Measurements from ENCODE around the gene AMZ2.

AMZ2 gene

DNA sequence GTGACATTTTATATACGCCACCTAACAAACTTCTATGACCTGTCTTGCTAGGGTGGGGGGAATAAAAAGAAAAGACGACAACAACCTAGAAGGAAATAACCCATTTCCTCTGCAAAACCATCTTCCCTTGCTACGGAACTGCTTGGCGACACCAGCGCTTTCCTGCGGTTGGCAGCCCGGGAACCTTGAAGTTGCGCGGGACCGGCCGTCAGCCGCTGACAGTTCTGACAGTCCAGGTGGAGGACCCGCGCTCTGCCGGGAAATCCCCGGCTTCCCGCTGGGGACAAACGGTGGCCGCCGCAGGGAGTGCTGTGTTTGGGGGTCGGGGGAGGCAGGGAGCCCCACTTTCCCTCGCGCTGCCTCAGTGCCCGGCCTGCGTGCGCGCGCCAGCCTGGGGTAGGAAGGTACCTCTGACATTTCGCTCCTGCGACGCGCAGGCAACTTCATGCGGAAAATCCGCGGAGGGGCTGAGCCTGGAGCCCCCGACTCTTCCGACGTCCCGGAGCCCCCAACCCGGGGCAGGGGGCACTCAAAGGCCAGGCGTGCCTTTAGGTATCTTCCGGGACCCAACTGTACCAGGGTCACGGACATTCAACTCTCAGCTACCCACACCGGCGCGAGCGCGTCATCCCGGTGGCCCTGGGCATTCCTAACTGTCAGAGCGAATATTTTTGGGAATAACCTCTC, 42.6 kb downstream of the AMZ2 start:
- peak in 1 of 3 experiments; percentile 41 for DNase-seq (ENCODE audit: low read depth in 2 of 3, low spot score in 2 of 3)

DNA sequence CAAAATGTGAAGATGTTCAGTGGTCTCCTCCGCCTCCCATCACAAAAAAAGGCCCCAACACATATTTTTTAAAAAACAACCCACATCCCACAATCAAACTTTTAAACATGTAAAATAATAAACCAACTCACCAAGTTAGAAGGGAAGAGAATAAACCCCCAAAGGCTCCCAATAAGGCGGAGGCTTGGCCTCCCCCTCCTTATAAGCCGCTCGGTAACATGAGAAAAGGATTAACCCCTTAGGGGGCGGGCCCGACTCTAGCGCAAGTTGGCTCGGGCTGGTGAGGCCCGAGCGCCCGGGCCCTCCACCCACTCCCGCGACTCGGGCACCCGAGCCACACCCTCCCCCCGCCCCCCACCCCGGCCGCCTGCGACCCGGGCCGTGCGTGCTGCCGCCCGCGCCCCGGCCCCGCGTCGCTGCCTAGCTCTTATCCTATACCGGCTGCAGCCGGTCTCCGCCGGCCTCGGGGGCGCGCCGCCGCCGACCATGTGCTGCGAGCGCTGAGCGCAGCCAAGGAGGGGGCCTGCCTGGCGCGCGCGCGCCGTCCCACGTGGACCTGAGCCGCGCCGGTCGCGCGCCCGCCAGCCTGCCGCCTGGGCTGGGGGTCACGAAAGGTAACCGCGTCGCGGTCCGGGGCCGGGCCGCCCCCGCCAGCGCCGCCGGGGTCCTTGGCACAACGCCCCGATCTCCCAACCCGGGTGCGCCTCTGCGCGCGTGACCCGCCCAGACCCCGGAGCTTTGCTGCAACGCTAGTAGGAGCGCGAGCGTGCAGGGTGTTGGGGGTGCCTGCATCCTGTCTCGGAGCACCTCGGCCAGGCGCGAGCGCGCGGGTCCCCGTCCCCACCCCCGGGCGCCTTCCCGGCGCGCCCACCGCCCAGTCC, 43.4 kb downstream of the AMZ2 start, which contains the start of the genes ARSG and SLC16A6:
ARSG (plus strand) TSS at position 541 of the 881 bp plus-strand sequence. CDS start 15,999 bp downstream, outside the sequence.
SLC16A6 (minus strand) TSS at position 173 of the 881 bp plus-strand sequence. CDS start 12,807 bp downstream, outside the sequence.
- DNase-seq (ENCODE audit: low read depth in 2 of 3, low spot score in 2 of 3), result peak; percentile 55 to 76 (median 67)

DNA sequence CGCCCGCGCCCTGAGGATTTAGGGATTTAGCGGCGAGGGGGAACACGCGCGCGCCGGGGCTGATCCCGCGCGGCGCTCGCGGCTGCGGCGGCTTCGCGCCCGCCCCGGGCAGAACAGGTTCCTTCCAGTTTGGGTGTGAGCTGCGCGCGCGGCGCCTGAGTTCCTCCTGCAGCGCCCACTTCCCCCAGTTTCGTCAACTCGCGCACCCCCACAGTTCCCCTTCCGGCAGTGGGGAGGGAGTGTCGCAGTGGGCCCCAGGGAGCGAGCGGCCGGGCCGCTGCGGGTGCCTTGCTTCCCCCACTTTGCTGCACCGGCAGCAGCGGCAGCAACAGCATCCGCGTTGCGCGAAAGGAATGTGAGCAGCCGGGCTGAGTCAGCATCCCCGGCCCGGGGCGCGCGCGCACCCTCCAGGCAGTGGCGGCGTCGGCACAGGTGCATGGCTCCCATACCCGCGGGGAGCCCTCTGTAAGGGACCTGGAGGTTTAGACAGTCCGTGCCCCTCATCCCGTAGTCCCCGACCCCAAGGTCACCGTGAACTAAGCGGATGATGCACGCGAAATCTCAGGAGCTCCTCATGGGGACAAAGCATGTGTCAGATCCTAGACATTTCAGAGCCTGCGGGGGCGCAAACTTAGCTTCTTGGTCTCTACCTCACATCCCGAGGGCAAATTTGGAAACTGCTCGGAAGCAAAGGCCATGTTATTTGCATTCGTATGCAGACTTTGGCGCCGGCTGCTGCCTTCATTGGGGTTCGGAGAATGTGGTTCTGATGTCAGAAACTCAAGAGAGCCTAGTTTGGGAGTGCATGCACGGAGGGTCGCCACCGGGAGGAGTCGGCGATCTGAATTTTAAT, 44.2 kb downstream of the AMZ2 start:
- DNase-seq (ENCODE audit: low read depth in 2 of 3, low spot score in 2 of 3), result peak; percentile 63 to 82 (median 78)

DNA sequence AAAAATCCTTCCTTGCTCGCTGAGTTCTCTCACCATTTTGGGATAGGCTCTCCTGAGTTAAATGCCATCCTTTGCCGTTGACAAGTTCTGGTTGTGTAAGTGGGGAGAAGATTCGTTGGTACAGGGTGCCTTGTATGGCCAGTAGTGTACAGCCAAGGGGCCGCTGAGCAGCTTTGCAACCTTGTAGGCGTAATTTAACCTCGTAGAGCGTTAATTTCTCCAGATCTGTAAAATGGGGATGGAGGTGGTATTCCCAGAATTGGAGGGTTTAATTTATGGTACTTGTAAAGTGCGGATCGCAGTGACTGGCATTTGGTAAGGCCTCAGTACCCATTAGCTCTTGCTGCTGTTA, 44.8 kb downstream of the AMZ2 start:
- DNase-seq (ENCODE audit: low read depth in 2 of 3, low spot score in 2 of 3), result no peak

DNA sequence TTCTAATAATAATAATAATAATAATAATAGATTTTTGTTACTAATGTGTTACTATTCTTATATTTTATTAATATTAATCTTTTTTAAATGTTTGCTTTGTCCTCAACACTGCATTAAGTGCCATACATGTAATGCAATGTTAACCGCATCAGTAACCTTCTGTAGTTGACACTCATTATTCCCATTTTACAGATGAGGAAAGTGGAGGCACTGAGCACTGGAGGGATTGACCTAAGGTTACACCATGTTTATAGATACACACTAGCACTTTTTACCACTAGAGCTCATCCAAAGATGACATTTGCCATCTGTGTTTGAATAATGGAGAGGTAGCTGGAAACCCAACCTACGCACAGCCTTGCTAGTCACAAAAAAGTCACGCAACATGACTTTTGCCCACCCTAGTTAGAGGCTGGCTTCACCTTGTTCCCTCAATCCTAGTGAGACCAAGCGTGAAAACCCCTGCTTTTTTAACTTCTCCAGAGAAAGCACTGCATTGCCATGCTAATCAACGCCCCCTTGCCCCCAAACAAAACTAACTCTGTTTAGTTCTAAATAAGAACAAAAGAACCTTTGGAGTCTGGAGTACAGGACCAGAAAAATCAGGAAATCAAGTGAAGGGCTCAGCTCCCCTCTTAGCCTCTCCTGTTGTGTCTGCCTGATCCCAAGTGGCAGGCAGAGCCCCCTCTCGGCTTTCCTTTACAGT, 45.8 kb downstream of the AMZ2 start:
- no peak for DNase-seq (ENCODE audit: low read depth in 2 of 3, low spot score in 2 of 3)

DNA sequence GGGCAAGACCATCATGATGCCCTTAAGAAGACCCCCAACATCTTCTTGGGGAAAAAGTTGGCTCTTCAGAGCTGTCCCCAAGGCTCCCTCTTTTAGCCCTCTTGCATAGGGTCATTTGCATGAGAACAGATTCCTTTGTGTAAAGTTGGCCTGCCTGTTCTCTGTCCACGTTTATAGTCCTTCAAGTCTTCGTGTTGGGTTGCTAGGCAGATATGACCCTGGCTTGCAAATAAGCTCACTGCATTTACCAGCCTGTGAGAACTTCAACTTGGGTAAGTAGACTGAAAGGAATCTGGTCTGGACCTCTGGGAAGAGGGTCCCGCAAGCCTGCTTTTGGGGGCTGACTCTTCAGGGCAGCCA, 46.3 kb downstream of the AMZ2 start:
- no peak for DNase-seq (ENCODE audit: low read depth in 2 of 3, low spot score in 2 of 3)

DNA sequence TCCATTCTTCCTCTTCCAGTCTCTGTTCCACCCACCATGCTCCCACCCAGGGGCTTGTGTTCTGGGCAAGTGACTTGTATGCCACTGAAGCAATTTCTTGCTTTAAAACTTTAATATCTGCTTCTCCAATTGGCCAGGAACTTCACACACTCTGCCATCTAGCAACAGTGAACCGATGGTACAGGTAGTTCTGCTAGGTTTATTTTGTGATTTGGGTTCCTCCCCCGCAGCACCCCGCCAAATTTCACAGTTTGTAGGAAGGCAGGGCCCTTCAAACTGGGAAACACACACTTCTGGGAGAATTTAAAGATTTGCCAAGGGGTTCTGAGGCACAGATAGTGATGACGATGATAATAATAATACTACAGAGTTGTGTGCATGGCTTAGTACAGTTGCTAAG, 46.8 kb downstream of the AMZ2 start:
- no peak for DNase-seq (ENCODE audit: low read depth in 2 of 3, low spot score in 2 of 3)

DNA sequence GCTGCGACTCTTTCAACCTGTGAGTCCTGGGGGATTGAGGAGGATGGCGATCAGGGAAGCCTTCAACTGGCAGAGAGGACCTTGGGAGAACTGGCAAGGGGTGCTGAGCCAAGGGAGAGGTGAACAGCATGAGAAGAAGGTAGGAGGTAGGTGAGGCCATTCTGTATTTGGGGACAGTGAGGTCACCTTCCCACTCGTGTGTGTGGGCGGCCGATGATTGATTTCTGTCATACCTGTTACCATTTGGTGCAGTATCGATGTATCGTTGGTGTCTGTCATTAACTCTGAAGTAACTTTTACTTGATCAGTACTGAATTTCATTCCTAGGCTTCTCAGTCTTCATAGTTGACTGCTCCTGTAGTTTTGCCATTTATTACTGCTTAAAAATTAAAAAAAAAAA, 47.2 kb downstream of the AMZ2 start:
- DNase-seq (ENCODE audit: low read depth in 2 of 3, low spot score in 2 of 3), result no peak

DNA sequence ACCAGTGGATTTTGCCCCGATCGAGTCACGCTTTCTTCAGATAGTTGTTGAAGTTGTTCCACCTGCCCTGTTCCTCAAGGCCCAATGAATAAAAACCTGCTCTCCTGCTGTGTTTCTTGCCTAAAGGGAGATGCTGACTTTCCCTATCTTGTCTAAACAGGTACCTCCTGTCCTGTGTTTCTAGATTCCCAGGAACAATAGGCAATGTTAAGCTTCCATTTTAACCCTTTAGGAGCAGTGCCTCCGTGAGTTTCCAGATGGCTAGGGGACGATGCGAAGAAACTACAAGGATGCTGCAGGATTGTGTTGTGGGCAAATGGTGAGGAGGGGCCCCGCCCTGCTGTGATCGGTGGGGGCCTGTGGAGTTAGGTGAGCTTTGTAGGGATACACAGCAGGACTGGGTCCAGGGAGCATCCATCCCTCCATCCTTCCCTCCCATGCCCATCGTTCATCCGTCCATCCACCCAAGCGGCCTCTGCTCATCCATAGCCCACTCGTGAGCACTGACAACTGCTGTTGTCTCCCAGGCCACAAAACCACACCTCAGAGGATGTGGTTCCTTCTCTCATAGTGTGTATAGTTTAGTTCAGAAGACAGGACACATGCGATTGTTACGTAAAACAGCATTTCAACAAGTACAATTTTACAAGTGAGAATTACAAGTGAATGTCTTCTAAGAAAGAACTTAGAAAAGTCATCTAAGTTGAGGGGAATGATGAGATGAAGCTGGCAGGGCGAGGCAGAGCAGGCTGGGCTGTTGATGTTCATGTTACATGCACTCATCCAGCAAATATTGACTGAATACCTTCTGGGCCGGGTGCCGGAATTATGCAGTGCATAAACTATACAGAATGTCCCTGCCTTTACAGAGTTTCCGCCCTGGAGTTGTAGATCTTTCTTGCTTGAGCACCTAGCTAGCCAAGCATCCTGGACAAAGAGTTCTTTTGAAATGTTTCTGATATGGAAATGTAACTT, 48.7 kb downstream of the AMZ2 start:
- no peak for DNase-seq (ENCODE audit: low read depth in 2 of 3, low spot score in 2 of 3)

DNA sequence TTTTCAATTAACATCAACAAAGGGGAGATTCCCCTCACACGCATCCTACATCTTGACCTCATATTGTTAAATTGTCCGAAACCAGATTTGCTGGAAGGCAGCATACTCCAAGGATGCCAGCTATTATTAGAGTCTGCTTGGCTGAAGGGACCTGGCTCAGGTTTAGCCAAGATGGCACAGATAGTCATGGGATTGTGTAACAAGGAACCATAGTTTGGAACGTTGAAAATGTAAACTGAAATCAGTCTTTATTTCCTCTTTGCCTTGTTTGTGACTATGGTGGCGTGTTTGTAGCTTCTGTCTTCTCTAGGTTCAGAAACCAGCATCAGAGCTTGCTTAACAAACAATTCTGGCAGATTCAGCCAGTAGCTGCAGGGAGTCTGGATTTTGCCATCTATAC, 49.4 kb downstream of the AMZ2 start:
- no peak for DNase-seq (ENCODE audit: low read depth in 2 of 3, low spot score in 2 of 3)

DNA sequence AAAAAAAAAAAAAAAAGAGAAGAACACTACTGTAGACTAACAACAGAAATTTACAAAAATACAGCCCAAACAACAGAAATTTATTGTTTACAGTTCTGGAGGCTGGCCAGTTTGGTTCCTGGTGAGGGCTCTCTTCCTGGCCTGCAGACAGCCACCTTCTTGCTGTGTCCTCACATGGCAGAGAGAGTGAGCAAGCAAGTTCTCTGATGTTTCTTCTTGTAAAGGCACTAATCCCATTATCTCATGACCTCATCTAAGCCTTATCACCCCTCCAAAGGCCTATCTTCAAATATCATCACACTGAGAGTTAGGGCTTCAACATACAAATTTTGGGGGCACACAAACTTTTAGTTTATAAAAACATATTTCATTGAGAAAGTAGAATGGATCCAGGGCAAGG, 50.8 kb downstream of the AMZ2 start:
- no peak for DNase-seq (ENCODE audit: low read depth in 2 of 3, low spot score in 2 of 3)

DNA sequence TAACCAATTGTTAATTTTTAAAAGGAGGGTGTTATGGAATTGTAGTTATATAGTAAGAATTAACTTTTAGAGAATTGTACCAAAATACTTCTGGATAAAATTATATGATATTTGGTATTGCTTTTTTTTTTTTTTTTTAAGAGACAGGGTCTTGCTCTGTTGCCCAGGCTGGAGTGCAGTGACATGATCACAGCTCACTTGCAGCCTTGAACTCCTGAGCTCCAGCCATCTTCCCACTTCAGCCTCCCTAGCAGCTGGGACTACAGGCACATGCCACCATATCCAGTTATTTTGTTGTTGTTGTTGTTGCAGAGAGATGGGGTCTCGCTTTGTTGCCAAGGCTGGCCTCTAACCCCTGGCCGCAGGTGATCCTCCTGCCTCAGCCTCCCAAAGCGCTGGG, 52.0 kb downstream of the AMZ2 start:
- no peak for DNase-seq (ENCODE audit: low read depth in 2 of 3, low spot score in 2 of 3)

DNA sequence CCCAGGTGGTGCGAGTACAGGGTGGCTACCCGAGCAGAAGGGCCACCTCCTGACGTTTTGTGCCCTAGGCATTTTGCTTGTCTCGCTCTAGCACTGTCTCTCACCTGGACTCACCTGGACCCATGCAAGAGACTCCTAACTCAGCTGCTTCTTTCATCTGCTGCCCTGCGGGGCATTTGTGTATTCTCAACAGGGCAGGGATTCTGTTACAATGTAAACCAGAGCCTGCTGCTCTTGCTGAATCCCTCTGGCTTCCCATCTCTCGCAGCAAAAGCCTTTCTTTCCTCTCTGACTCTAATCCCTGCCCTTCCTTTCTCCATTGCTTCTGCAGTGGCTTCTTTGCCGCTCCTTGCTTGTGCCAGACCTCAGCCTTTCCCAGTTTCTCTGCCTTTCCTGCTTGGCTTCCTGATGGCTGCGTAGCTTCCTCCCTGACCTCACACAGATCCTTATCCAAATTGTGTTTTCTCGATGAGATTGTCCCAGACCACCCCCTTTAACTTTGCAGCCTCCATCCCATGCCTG, 53.7 kb downstream of the AMZ2 start:
- DNase-seq (ENCODE audit: low read depth in 2 of 3, low spot score in 2 of 3), result no peak

DNA sequence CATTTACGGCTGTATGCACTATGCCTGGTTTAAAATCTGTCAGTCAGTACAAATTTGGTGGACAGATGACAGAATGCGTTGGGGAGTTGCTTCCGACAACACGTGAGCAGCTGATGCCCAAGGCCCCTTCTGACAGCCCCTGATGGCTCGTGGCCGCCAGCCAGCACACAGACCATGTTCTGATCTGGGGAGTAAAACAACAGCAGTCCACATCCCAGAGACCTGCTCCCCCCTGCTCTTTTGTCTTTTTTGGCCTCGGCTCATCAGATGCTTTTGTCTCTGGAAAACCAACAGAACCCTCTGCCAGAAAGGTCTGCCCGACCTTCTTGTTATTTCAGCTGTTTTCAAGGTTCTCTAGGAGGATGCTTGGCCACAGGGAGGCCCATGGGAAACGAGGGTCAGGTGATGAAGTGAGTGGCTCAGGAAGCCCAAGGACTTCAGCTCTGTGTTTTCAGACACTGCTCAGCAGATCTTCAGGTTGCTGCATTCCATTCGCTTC, 54.3 kb downstream of the AMZ2 start:
- no peak for DNase-seq (ENCODE audit: low read depth in 2 of 3, low spot score in 2 of 3)

DNA sequence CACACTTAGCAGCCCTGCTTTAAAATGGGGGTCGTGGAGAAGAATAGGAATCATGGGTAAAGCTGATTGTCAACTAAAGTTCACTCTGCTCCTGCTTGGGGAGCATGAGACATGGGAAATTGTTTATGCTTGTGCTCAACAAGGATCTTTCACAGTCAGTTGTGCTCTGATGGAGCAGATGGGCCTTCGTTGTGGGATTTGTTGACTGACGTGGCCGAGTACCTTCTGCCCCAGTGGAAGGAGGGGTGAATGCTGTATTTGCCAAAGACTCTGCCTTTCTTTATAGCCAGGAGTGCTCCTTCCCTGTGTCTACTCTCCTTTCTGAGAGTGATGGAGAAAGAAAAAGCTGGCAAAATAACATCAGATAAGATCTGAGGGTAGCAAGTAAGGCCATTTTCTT, 54.8 kb downstream of the AMZ2 start:
- DNase-seq (ENCODE audit: low read depth in 2 of 3, low spot score in 2 of 3), result no peak

DNA sequence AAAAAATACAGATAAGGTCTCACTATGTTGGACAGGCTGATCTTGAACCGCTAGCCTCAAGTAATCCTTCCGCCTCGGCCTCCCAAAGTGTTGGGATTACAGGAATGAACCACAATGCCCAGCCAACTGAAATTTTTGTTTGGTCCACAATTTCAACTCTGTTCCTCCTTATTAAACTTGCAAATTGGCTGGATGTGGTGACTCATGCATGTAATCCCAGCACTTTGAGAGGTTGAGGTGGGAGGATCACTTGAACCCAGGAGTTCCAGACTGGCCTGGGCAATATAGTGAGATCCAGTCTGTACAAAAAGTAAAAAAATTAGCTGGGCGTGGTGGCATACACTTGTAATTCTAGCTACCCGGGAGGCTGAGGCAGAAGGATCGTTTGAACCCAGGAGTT, 56.9 kb downstream of the AMZ2 start:
- no peak for DNase-seq (ENCODE audit: low read depth in 2 of 3, low spot score in 2 of 3)

DNA sequence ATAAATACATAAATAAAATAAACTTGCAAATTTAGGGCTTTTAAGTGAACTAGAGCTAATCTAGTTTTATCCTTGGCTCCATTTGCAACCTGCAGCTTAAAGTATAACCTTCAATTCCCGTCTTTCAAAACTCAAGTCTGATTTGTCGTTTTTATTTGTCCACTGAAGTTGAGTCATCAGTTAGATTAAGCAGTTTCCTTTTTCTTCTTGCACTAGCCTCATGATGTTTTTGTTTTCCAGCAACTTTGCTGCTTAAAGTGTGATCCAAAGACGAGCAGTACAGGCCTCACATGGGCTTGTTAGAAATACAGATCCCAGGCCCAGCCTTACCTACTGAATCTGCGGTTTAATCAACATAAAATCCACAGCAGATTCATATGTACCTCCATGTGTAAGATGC, 57.3 kb downstream of the AMZ2 start:
- no peak for DNase-seq (ENCODE audit: low read depth in 2 of 3, low spot score in 2 of 3)

Data from activated CD8-positive, alpha-beta memory T cell treated with anti-CD3 and anti-CD28 coated beads for 48 hours (primary cell).